C4-2B (cell line): ENCODE measurements around the gene CAPN11.

Source experiments
- CTCF ChIP-seq: fragments of 450-650 bp; conservative IDR thresholded peaks from 2 replicates; pipeline ENCODE4 v1.5.1; 2017; ENCODE audit warnings: mild to moderate bottlenecking
- ZFX ChIP-seq: fragments of 450-650 bp; IDR thresholded peaks from 2 replicates; pipeline ENCODE4 v1.6.1; 2017

- TF ChIP-seq CTCF (no peak; the same call in 1 of the 2 replicates), ZFX (no peak)
Observed at GRCh38 chr6:44224029-44224964, 65.7 kb downstream of the CAPN11 start.
